Measurements from ENCODE around the gene LRMDA.

The LRMDA gene

GRCh38 chr10:76111986-76112825 lies 680.8 kb downstream of the LRMDA start:
- no peak for DNase-seq

GRCh38 chr10:76112826-76113150 lies 681.4 kb downstream of the LRMDA start:
- no peak for DNase-seq

- no peak for DNase-seq
These were observed 682.5 kb downstream of the LRMDA start for GRCh38 chr10:76113952-76114351.

- no peak for DNase-seq
These were observed 683.2 kb downstream of the LRMDA start for GRCh38 chr10:76114581-76115001.

- no peak for DNase-seq
These were observed 683.7 kb downstream of the LRMDA start for GRCh38 chr10:76115131-76115470.

GRCh38 chr10:76115471-76116155 lies 684.2 kb downstream of the LRMDA start:
- DNase-seq, result no peak

GRCh38 chr10:76116523-76116922 lies 685.1 kb downstream of the LRMDA start:
- DNase-seq, result no peak

GRCh38 chr10:76117949-76118348 lies 686.5 kb downstream of the LRMDA start:
- DNase-seq, result no peak

GRCh38 chr10:76119036-76119435 lies 687.6 kb downstream of the LRMDA start:
- no peak for DNase-seq

- peak; percentile 2 for DNase-seq
These were observed 688.1 kb downstream of the LRMDA start for GRCh38 chr10:76119515-76119914.

GRCh38 chr10:76122056-76122455 lies 690.6 kb downstream of the LRMDA start:
- DNase-seq, result no peak

- DNase-seq, result no peak
These were observed 692.9 kb downstream of the LRMDA start for GRCh38 chr10:76124280-76124679.

GRCh38 chr10:76125900-76126299 lies 694.5 kb downstream of the LRMDA start:
- no peak for DNase-seq

- DNase-seq, result peak; percentile 13
These were observed 695.4 kb downstream of the LRMDA start for GRCh38 chr10:76126607-76127527.

GRCh38 chr10:76127984-76128589 lies 696.7 kb downstream of the LRMDA start:
- no peak for DNase-seq

- no peak for DNase-seq
These were observed 697.8 kb downstream of the LRMDA start for GRCh38 chr10:76129213-76129612.

- no peak for DNase-seq
These were observed 699.5 kb downstream of the LRMDA start for GRCh38 chr10:76130892-76131291.

GRCh38 chr10:76133597-76134255 lies 702.3 kb downstream of the LRMDA start:
- DNase-seq, result no peak

- DNase-seq, result no peak
These were observed 705.5 kb downstream of the LRMDA start for GRCh38 chr10:76136961-76137360.

- no peak for DNase-seq
These were observed 706.9 kb downstream of the LRMDA start for GRCh38 chr10:76138286-76138685.

GRCh38 chr10:76138906-76139305 lies 707.5 kb downstream of the LRMDA start:
- no peak for DNase-seq

GRCh38 chr10:76139431-76139830 lies 708.0 kb downstream of the LRMDA start:
- DNase-seq, result no peak

GRCh38 chr10:76141376-76141775 lies 710.0 kb downstream of the LRMDA start:
- DNase-seq, result no peak

Measured in suppressor macrophage treated with lipopolysaccharide for 4 hours (primary cell).